Epithelial cell of proximal tubule (primary cell): ENCODE data around the gene STAT6. TPM values are rescaled to one million over a fixed set of nuclear protein-coding genes. Genes with fewer than 3 reads are reported as not detected.

Source experiments
- DNase-seq: peaks from one replicate; pipeline ENCODE4 v3.0.0-alpha.2; 2011; ENCODE audit warnings: low read depth
- H3K4me3 ChIP-seq: 2 replicates; pipeline ENCODE4 v1.5.1; 2011; ENCODE audit warnings: low read depth, mild to moderate bottlenecking, low read length
- CTCF ChIP-seq: conservative IDR thresholded peaks from 2 replicates; pipeline ENCODE4 v1.5.1; 2012; ENCODE audit warnings: low read depth, mild to moderate bottlenecking, low read length
- total RNA-seq: library from RNA; depleted of rRNA; stranded (reverse); fragments of >200 nt; gene quantifications from 2 replicates; pipeline ENCODE4 v1.2.3, GENCODE V29; 2015

Gene STAT6
- total RNA-seq, 1 donor from 2014 or later = 71.4 TPM

- H3K4me3 ChIP-seq = no peak overlapping the region
- no peak for TF ChIP-seq CTCF
- no peak for DNase-seq
These were observed 24.6 kb upstream of the STAT6 start for GRCh38 chr12:57135527-57136326.

GRCh38 chr12:57134949-57135348 lies 23.8 kb upstream of the STAT6 start:
- TF ChIP-seq CTCF = no peak
- no peak overlapping the region for H3K4me3 ChIP-seq
- no peak for DNase-seq

- no peak overlapping the region for H3K4me3 ChIP-seq
- no peak for TF ChIP-seq CTCF
- DNase-seq = no peak
These were observed 22.8 kb upstream of the STAT6 start for GRCh38 chr12:57133916-57134315.

- TF ChIP-seq CTCF = no peak
- DNase-seq = no peak
- H3K4me3 ChIP-seq = no peak overlapping the region
These were observed 21.9 kb upstream of the STAT6 start for GRCh38 chr12:57133013-57133569.

- no peak for TF ChIP-seq CTCF
- no peak for DNase-seq
- H3K4me3 ChIP-seq = no peak overlapping the region
These were observed 21.0 kb upstream of the STAT6 start for GRCh38 chr12:57131896-57132744.

GRCh38 chr12:57130941-57131340 lies 19.8 kb upstream of the STAT6 start:
- no peak for DNase-seq
- no peak for TF ChIP-seq CTCF
- no peak overlapping the region for H3K4me3 ChIP-seq
